CD4-positive, alpha-beta T cell treated with Interleukin-17A for 4 hours (primary cell): Measurements from ENCODE around the gene DLG5.

Source experiments
- DNase-seq: peaks from one replicate; pipeline ENCODE4 v3.0.0-alpha.2; 2020; ENCODE audit warnings: mixed read lengths

Gene DLG5

DNA sequence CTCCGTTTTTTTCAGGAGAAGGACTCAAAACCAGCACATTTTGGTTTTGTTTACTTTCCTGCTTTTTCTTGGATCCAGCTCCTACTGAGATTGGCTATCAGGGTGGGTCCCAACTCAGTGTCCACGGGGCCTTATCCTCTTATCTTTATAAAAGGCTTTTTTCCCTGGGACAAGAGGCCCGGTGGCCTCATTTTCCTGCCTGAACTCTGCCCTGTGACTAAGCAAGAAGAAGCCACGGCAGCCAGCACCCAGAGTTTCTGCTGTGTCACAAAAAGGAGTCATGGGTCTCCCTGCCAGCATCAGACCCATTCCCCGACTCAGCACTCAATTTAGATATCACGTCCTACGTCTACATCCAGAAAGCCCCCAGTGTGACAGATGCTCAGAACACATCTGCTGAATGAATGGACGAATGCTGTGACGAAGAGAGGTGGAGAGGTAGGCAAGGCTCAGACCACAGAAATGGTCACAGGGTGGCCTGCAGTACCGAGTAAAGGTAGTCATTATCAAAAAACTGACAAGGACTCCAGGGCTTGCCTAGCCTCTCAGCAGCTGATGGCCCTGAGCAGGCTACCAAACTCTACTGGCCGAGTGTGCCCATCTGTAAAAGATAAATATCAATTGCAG, 16.7 kb downstream of the DLG5 start:
- DNase-seq, result no peak

DNA sequence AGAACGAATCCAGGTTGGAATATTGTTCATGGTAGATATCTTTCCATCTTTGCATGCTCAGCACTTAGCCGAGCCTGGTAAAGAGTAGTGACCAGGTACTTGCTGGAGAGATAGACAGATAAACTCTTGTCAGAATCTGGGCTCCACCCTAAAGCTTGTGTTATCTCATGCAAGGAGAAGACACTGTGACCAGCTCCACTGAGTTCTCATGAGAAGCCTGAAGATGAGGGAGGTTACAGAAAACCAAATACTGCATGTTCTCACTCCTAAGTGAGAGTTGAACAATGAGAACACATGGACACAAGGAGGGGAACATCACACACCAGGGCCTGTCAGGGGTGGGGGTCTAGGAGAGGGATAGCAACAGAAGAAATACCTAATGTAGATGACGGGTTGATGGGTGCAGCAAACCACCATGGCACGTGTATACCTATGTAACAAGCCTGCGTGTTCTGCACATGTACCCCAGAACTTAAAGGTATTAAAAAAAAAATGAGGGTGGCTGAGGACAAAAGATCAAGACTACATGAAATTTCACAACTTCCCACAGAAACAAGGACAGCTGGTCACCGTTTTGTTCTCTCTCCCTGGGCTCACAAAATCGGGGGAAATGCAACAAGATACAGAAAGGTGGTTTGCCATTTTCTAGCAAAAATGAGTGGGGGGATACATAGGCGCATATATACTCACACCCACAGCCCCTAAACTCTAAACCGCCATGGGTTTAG, 17.4 kb downstream of the DLG5 start:
- DNase-seq, result no peak

DNA sequence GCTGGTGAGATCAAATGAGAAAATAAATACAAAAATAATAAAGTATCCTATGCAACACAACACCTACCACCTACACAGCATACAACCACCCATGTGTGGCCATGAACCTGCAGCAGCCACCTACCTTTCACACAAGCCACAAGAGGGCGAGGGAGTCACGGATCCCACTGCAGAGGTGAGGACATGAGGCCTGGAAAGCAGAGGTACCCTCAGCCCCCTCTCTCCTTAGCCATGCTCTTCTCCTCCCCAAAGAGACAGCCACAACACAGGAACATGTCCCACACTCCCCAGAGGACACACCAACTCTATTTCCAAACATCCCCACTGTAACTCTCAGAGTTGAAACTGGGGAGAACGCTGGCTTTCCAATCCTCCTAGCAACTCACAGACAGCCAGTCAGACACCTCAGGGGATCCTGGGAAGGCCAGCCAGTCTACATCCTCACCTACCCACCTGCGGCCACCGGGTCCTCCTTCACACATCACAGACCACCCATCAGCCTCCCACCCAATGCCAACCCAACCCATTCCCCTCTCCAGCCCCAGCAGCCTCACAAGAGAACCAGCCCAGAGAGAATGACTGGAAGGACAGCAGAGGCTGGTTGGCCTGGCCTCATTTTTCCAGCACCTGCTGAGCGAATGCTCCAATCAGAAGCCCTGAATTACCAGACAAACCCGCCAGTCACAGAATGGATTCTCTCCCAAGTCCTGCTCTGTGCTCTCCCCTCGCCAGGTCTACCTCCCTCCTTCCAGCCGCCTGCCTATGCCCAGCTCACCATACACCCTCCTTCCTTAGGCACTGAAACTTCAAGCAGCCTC, 18.4 kb downstream of the DLG5 start:
- no peak for DNase-seq

DNA sequence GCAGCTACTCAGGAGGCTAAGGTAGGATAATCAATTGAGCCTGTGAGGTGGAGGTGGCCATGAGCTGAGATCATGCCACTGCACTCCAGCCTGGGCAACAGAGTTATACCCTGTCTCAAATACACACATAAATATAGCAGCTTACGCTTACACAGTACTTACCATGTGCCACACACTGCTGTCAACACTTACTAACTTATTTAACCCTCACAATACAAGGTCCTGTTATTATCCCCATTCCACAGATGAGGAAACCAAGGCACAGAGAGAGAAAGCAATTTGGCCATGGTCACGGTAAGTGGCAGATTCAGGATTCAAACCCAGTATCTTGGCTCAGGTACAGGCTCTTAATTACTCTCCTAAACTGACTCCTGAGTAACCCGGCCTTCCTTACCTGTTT, 19.1 kb downstream of the DLG5 start:
- DNase-seq, result no peak

DNA sequence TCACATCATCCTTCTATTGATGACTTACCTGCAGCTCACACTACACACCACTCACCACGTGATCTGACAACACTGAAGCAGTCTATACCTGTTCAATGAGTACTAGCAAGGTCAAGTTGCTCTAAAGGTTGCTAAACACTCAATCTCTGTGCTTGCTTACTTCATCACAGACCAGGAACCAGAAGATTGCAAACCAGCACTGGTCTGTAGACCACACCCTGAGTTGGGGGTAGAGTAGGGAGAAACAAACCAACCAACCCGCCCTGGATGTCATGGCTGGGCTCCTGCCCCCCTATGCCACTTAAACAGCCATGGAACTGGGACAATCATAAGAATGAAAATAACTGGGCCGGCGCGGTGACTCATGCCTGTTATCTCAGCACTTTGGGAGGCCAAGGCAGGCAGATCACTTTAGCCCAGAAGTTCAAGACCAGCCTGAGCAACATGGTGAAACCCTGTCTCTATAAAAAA, 19.6 kb downstream of the DLG5 start:
- DNase-seq, result no peak

DNA sequence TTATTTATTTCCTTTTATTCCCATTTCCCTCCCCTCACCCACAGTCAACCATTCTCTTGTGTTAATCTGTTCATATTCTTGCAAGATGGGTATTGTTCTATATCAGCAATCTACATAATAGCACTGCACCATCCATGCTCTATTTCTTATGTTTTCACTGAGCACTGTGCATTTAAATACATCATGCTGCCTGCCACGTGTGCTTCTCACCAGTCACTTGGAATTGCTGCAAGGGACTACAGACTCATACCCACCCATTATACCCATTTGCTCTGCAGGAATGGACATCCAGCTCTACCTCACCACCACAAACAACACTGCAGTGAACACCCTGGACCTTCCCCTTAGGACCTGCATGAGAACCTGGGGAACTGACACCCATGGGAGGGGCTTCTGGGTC, 20.8 kb downstream of the DLG5 start:
- no peak for DNase-seq

DNA sequence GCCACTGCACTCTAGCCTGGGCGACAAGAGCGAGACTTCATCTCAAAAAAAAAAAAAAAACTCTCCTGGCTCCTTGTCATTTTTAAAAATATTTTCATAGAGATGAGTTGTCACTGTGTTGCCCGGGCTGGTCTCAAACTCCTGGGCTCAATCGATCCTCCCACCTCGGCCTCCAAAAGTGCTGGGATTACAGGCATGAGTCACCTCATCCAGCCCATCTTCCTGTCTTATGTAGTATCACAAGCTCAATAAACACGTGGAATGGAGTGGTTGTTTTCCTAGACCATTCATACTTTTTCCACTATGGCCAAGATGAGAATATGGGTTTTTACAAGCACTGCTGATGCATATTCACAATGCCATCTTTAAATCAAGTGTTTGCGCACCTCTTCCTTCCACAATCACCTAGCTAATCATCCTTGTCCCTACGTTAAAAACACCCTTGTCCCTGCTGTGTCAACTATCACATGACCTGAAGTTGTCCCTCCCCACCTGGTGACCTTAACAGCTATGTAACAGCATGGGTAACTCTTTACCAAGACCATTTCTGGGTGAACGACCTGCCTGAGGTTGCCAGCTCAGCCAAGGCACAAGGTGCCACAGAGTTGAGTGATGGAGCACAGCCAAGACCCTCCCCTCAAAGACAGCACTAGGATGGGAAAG, 21.3 kb downstream of the DLG5 start:
- no peak for DNase-seq

DNA sequence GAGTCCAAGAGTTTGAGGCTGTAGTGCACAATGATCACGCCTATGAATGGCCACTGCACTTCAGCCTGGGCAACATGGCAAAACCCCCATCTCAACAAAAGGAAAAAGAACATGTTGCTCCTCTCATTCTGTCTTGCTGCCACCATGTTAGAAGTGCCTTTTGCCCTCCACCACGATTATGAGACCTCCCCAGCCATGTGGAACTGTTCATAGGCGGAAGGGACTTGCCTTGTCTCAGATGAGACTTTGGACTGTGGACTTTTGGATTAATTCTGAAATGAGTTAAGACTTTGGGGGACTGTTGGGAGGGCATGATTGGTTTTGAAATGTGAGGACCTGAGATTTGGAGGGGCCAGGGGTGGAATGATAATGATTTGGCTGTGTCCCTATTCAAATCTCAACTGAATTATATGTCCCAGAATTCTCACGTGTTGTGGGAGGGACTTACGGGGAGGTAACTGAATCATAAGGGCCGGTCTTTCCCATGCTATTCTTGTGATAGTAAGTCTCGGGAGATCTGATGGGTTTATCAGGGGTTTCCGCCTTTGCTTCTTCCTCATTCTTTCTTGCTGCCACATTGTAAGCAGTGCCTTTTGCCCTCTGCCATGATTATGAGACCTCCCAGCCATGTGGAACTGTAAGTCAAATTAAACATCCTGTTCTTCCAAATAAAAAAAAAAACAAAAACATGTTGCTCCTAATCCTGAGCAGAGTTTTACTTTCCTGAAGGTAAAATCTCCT, 22.3 kb downstream of the DLG5 start:
- DNase-seq, result no peak

DNA sequence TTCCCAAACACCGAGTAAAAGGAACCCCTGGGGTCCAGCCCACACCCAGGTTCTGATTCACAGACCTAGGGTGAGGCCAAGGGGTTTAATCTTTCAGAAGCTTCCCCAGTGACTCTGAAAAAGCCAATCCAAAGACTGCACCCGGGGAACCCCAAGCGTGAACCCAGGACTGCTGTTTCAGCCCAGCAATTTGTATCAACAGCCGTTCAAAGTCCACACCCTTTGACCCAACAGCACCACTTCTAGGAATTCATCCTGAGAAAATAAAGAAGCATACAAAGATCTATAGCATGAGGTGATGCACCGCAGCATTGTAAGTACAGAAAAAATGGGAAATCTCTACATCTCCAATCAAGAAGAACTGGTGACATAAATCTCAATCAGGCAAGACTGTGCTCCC, 24.4 kb downstream of the DLG5 start:
- no peak for DNase-seq

DNA sequence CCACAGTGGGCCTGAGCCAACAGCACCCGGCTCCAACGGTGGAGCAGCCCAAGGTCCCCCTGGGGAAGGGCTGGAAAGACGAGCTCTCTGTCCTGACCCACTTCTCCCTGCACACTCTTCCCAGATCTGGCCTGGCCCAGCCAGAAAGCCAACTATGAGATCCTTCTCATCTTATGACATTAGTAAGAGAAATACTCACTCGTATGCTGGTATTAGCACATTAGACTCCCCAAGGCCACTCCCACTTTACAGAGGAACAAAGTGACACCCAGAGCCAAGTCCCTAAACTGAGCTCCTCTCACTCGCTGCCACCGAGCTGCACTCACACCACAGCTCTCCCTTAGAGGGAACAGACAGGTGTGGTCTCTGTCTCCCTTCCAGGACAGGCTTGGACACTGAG, 24.8 kb downstream of the DLG5 start:
- DNase-seq, result no peak

DNA sequence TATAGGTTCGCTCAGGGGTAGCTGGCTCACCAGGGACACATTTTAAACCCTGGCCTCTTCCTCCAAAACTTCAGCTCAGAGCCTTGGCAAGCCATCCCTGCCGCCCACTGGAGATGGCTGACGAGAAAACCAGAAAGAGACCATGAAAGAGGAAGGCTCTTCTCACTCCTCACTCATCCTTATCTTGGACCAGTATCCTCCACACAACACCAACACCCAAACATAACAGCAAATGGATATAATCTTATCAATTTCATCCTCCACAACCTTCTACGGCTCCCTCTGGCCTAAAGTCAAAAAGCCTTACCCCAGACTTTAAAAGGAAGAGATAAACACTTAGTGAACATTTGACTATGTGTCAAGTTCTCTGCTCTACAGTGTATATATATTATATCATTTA, 26.9 kb downstream of the DLG5 start:
- no peak for DNase-seq

DNA sequence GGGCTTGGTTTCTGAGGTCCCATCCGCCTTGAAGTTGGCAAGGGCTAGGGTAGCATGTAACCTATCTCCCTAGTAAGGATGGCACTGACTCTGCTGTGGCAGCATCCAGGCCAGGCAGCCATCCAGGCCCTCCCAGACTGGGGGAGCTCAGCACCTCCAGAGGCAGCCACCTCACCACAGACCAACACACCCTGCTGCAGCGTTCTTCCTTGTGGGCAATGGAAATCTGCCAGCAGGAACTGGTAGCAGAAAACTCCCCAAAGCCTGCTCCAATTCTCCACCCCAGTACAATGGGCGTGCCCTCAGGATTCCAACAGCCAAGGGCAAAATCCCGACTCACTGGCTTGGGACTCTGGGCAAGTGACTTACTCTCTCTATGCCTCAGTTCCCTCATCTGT, 27.5 kb downstream of the DLG5 start:
- DNase-seq, result no peak

DNA sequence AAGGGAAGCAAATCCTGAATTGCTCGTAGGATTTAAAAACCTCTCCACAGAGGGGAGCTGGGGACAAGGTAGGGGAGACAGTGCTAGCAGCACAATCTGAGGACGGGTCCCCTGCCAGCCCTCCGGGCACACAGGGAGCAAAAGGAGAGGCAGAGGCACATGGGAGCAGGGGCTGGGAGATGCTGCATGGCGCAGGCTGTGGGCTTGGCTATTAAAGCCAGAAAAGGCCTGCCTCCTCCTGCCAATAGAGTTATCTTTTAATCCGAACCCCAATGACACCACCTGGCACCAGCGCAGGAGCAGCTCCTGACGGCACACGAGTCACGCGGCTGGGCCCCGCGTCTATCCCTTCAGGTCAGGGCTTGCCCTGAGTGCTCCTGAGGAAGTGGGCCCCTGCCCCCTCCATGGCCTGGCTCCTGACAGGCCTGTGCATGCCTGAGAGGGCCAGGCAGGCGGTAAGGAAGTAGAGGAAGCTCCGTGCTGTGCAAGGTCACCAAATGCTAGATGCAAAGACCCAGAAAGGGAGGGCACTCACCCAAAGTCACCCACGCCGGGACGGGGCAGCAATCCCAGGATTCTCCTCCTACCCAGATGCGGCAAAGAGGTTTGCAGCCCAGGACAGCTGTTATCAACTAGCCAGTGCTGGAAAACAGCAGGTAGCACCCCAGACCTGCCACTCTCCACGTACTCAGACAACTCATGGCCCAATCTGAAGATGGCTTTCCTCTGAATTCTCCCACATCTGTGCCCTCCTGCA, 28.1 kb downstream of the DLG5 start:
- DNase-seq, result no peak

DNA sequence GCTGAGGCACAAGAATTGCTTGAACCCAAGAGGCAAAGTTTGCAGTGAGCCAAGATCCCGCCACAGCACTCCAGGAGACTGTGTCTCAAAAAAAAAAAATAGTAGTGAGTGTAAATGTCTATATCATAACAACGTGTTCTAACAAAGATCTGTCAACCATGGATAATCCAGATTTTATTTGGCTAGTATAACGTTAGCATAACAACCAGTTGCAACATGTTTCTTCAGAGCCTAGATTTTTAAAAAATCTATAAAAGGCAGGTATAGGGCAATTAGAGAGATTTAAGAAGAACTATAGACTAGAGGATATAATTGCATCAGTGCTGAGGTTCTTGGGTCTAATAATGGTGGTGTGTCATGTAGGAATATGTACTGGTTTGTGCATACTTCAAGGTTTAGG, 30.5 kb downstream of the DLG5 start:
- DNase-seq, result no peak

DNA sequence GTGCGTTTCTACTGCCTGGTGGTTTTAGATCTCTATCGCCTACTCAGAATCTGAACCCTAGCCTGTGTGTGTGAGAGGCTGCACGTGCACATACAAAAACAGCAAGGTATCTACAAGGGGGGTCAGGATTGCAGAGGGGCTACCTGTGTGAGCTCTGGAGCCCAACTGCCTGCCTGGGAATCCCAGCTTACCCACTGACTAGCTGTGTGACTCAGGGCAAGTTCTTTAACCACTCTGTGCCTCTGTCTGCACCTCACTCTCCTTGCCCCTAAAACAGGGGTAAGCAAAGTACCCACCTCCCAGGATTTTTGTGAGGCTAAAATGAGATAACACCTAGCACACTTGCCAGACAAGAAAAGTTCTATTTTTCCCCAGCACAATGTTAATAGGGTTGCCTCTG, 32.5 kb downstream of the DLG5 start:
- DNase-seq, result no peak

DNA sequence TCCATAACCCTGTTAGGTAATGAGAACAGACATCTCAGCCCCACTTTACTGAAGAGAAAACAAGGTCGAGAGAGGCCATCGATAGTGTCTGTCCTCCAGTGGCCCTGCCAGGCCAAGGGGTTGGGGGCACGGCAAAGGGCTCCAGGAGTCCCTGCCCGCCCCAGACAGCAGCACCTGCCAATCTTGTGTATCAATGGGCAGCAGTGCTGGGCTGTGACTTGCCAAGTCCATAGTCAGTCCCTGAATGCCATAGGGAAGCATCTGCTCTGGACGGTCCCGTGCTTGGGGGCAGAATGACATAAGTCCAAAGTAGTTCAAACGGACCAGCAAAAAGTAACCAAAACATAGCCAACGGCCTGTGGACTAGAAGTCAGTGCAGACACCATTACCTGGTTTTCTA, 33.2 kb downstream of the DLG5 start:
- DNase-seq, result no peak

DNA sequence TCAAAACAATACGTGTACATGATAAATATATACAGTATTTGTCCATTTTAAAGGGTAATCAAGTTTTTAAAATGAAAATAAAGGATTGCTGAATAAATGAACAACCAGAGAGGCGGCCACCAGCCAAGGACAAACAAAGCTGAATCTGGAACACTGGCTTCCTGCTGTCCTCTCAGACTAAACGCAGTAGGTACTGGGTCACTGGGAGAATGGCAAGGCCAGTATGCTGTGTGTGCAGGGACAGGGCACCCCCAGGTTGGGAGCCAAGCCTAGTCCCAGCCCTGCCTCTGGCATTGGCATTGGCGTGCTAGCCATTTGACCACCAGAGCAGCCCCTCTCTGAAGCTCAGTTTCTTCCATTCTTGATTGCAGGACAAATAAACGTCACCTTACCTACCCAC, 33.8 kb downstream of the DLG5 start:
- DNase-seq, result no peak

DNA sequence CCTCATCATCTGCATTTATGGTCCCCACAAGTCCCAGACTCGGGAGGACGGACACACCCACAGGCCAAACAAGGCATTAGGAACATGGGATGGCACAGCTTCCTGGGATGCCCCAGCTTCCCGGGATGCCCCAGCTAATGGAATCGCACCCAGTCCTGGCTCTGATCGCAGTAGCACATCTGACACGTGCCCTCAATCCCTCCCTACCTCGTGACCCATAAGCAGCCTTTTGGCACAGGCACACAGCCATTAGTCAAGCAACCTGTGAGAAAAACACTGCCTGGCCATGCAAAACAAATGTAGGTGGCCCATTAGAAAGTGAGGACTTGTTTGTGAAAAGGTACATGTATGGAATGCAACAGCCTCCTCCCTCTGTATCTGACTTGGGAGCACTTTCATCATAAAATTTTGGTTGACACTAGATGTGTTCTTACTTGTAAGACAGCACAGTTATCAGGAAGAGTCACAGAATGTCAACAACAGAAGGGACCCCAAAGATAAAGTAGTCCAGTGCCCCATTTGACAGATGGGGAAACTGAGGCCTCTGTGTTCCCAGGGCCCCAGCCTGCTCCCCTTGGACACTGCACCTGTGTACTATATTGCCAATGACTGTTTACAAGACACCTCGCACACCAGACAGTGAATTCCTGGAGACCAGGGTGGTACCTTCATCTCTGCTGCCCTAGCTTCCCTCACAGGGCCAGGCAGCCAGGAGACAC, 34.4 kb downstream of the DLG5 start:
- no peak for DNase-seq

DNA sequence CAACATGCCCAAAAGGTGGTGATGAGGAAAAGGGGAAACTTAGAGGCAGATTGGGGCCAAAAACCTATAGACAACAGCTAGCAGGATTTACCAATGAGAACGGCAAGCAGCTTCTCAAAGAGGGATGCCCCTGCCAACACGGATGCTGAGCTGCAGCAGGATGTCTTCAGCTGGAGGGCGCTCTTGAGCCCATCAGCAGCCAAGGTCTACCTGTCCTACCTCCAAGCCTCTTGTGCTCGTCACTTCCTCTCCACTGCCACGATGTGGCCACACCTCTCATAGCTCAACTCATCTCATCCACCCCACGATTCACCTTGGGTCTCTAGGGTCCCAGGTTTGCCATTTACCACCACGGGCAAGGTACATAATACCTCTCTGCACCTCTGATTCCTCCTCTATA, 36.5 kb downstream of the DLG5 start:
- DNase-seq, result no peak

DNA sequence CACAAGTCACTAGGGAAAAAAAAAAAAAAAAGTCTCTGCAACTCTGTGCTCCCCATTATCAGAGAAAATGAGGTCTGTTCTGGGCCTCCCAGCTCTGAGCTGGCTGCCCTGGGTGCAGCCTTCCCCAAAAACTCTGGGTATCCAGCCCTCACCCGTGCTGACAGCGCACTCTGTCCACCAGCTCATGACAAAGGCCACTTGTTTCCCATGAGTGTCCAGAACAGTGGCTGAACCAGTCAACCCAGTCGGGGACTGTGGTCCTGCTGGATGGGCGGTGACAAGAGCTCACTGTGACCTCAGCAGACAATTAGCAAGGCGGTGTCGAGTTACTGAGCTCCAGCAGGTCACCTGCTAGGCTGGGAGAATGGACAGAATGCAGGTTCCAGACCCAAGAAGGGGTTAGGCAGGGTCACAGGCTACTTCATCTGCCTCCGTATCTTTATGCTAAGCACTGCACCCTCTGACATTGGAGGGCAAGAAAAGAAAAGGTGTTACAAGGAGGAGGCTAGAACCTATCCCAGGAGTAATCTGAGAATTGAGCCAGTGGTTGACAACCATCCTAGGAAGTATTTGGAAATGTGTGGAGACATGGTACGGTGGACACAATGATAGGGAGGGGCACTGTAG, 37.2 kb downstream of the DLG5 start:
- DNase-seq, result no peak

DNA sequence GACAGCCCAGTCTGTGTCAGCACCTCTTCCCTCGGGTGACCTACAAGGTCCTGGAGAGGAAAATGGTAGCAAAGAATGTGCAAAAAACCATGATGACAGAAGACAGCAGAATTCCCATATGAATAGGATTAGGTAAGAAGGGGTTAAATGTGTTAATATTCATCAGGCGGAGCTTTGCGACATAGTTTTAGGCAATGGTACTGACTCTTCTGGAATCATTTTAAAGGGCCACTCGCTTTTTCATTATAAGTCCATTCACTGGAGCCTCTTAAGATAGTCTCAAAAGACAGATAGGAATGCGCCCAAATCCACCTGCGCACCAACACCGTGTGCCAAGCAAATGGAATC, 38.2 kb downstream of the DLG5 start:
- DNase-seq, result no peak
